MCF 10A (cell line): ENCODE results near the gene SLAMF7. TPM values are rescaled to one million over a fixed set of nuclear protein-coding genes. Genes with fewer than 3 reads are reported as not detected.

Source experiments
- BruUV-seq: library from RNA; stranded (reverse); fragments of 400-500 nt; replicated peaks from 2 replicates; lab custom pipeline; 2021; lab: Mats Ljungman, UMichigan
- CTCF ChIA-PET: fragments of 300-600 bp; sonication (Branson Sonifier 250); formaldehyde crosslinking; extraction: SDS; loops from one replicate; lab custom pipeline; 2021; ENCODE audit warnings: antibody characterized with exemption, inconsistent platforms; lab: Yijun Ruan, JAX
- POLR2A ChIA-PET: fragments of 300-600, 350-650 bp; sonication (Branson Sonifier 250); formaldehyde crosslinking; extraction: SDS; loops from one replicate; lab custom pipeline; 2020; ENCODE audit warnings: antibody characterized with exemption, inconsistent platforms; lab: Yijun Ruan, JAX
- DNase-seq: peaks from one replicate; pipeline ENCODE4 v3.0.0-alpha.2; 2018; ENCODE audit not compliant: unreplicated experiment
- H3K27ac Mint-ChIP-seq: one replicate; pipeline ENCODE4 v1.8.0; 2022; ENCODE audit warnings: mild to moderate bottlenecking, low read depth, mixed read lengths; ENCODE audit not compliant: unreplicated experiment
- H3K27me3 Mint-ChIP-seq: one replicate; pipeline ENCODE4 v1.8.0; 2022; ENCODE audit warnings: mixed read lengths; ENCODE audit not compliant: insufficient read depth, unreplicated experiment
- H3K36me3 Mint-ChIP-seq: one replicate; pipeline ENCODE4 v1.8.0; 2022; ENCODE audit warnings: mild to moderate bottlenecking, moderate library complexity, mixed read lengths; ENCODE audit not compliant: insufficient read depth, unreplicated experiment
- H3K4me1 Mint-ChIP-seq: one replicate; pipeline ENCODE4 v1.8.0; 2022; ENCODE audit warnings: mixed read lengths; ENCODE audit not compliant: insufficient read depth, unreplicated experiment
- H3K4me3 Mint-ChIP-seq: one replicate; pipeline ENCODE4 v1.8.0; 2022; ENCODE audit warnings: mild to moderate bottlenecking, moderate library complexity, mixed read lengths; ENCODE audit not compliant: unreplicated experiment
- H3K9me3 Mint-ChIP-seq: one replicate; pipeline ENCODE4 v1.8.0; 2022; ENCODE audit warnings: mixed read lengths; ENCODE audit not compliant: unreplicated experiment
- CTCF ChIP-seq: fragments of 200-600 bp; IDR thresholded peaks from one replicate; pipeline ENCODE4 v1.8.0; 2022; ENCODE audit warnings: antibody characterized with exemption, mild to moderate bottlenecking; ENCODE audit not compliant: unreplicated experiment
- intact Hi-C: fragments of 100-400 bp; cut with micrococcal nuclease; formaldehyde crosslinking; loops from 2 replicates; pipeline ENCODE4 v1.14.1; 2022
- total RNA-seq: library from RNA; stranded (reverse); gene quantifications from 2 replicates; pipeline ENCODE4 v1.2.3, GENCODE V29; 2022

SLAMF7 gene
- total RNA-seq, 1 experiment from 2014 or later: 8.6 TPM

DNA sequence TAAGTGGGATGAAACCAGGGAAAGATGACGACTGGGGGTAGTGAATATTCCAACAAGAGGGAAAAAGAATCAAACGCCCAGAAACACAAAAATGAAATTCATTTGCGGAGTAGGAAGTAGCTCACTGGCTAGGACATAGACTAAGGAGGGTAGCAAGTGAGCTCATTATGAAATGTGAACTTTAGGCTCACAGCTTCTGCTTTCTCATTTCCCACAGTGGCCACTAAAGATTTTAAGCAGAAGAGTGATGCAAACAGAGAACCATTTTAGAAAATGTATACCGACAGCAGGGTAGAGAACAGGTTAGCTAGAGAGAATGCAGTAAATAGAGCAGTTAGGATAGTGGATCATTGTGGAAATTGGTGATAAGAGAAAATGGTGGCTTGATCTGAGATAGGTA lies 30.9 kb upstream of the SLAMF7 start:
- intact Hi-C loops: no loop called here
- Mint-ChIP-seq H3K4me3 (no peak overlapping the region), H3K27ac (no peak overlapping the region), H3K36me3 (no peaks in the 10 kb centered on the region), H3K27me3 (peaks cover 16% of the 10 kb centered on the region), H3K9me3 (no peaks in the 10 kb centered on the region), H3K4me1 (no peaks in the 10 kb centered on the region)
- POLR2A ChIA-PET: no interaction called here
- DNase-seq: no peak
- no TSS peak for BruUV-seq
- TF ChIP-seq CTCF: no peak
- CTCF ChIA-PET: interaction anchor here (0.8 to 3.0 kb wide), 8 partner anchors 15 to 519 kb away, joined by 3 to 15 read pairs (median 4); no protein-coding TSS in a partner anchor

- no peak for TF ChIP-seq CTCF
- intact Hi-C loops: no loop called here
- H3K4me3 Mint-ChIP-seq: no peak overlapping the region
- DNase-seq: no peak
- H3K36me3 Mint-ChIP-seq: no peaks in the 10 kb centered on the region
- H3K27me3 Mint-ChIP-seq: peaks cover 15% of the 10 kb centered on the region
- H3K4me1 Mint-ChIP-seq: no peaks in the 10 kb centered on the region
- ChIA-PET POLR2A (no interaction called here), CTCF (interaction anchor here (0.7 to 3.0 kb wide), 7 partner anchors 14 to 518 kb away, joined by 3 to 15 read pairs (median 4); no protein-coding TSS in a partner anchor)
- BruUV-seq: no TSS peak
- no peak overlapping the region for H3K27ac Mint-ChIP-seq
- H3K9me3 Mint-ChIP-seq: no peaks in the 10 kb centered on the region
Observed at GRCh38 chr1:160708801-160709200, 30.2 kb upstream of the SLAMF7 start.

DNA sequence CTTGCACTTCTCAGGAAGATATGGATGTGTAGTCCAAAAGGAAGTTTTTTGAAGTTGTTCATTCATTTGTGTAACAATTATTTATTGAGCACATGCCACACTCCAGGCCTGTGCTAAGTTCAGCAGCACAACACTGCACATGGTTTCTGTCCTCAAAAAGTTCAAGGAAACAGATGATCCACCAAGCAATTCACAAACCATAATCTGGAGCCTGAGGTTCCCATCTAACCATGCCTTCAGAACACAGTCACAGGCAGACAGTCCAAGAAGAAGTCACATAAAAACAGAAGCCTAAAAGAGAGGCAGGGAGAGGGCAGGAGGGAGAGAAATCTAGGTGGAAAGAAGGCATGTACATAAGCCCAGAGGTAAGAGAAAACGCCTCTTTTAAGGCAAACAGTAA lies 29.3 kb upstream of the SLAMF7 start:
- POLR2A ChIA-PET: no interaction called here
- no peaks in the 10 kb centered on the region for H3K9me3 Mint-ChIP-seq
- no peak overlapping the region for H3K27ac Mint-ChIP-seq
- CTCF ChIA-PET: interaction anchor here (0.7 to 0.9 kb wide), 2 partner anchors 33 to 288 kb away, joined by 3 read pairs; no protein-coding TSS in a partner anchor
- H3K4me1 Mint-ChIP-seq: no peaks in the 10 kb centered on the region
- intact Hi-C loops: no loop called here
- H3K36me3 Mint-ChIP-seq: no peaks in the 10 kb centered on the region
- DNase-seq: no peak
- peaks cover 10% of the 10 kb centered on the region for H3K27me3 Mint-ChIP-seq
- TF ChIP-seq CTCF: no peak
- BruUV-seq: no TSS peak
- H3K4me3 Mint-ChIP-seq: no peak overlapping the region

DNA sequence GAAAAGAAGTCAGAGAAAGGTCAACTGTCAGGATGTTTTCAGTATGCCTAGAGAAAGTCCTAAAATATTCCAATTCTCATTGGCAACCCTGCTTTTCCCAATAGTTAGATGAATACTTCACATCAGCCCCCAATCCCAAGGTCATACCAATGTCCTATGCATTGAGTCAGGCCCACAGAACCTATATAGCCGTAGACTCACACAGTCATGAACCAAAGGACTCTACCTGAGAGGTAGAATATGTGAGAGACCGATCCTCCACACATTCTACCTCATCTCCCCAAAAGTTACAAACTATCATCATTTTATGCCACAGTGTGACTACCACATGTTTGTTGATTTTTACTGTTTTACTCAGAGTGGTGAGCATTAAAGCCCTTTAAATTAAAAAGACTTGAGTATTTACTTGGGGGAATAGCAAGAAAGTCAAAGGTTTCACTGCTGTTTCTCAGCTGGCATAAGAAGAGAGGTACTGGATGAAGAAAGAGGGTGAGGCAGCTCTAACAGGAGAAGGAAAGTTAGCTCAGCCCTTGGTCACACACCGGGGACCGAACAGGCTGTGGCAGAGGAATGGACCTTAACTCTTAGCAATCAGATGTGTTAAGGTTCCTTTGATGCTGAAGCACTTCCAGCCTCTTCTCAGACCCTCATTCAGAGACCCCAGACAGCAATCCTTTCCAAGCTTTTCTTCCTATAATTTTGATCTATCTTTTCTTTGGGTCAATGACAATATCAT lies 28.4 kb upstream of the SLAMF7 start:
- H3K27ac Mint-ChIP-seq: no peak overlapping the region
- peaks cover 10% of the 10 kb centered on the region for H3K27me3 Mint-ChIP-seq
- no peaks in the 10 kb centered on the region for H3K36me3 Mint-ChIP-seq
- BruUV-seq: no TSS peak
- H3K4me1 Mint-ChIP-seq: no peaks in the 10 kb centered on the region
- ChIA-PET CTCF (interaction anchor here (0.7 to 1.6 kb wide), 7 partner anchors 12 to 240 kb away, joined by 3 to 6 read pairs (median 4); no protein-coding TSS in a partner anchor), POLR2A (no interaction called here)
- H3K9me3 Mint-ChIP-seq: no peaks in the 10 kb centered on the region
- intact Hi-C loops: no loop called here
- no peak for TF ChIP-seq CTCF
- H3K4me3 Mint-ChIP-seq: no peak overlapping the region
- no peak for DNase-seq
